Mammary epithelial cell (primary cell): Measurements from ENCODE around the gene IL37.

Experiments
- EZH2 ChIP-seq: IDR thresholded peaks from 2 replicates; pipeline ENCODE4 v1.6.1; 2012; ENCODE audit warnings: low read length, inconsistent platforms, borderline replicate concordance
- TF ChIP-seq, protein P1 (sequence below), 2 donors: IDR thresholded peaks in 1 of 2; conservative IDR thresholded peaks in 1 of 2; 2 replicates each; pipeline ENCODE4 v1.5.1; 2011 to 2012; ENCODE audit warnings: inconsistent platforms in 2 of 2, low read length in 2 of 2, mild to moderate bottlenecking in 2 of 2, control low read depth in 1 of 2, low read depth in 1 of 2; ENCODE audit not compliant: insufficient read depth in 1 of 2; ENCODE audit errors: extremely low read depth in 1 of 2

GRCh38 chr2:112864072-112864471 lies 46.9 kb upstream of the IL37 start:
- TF ChIP-seq, protein P1, sequence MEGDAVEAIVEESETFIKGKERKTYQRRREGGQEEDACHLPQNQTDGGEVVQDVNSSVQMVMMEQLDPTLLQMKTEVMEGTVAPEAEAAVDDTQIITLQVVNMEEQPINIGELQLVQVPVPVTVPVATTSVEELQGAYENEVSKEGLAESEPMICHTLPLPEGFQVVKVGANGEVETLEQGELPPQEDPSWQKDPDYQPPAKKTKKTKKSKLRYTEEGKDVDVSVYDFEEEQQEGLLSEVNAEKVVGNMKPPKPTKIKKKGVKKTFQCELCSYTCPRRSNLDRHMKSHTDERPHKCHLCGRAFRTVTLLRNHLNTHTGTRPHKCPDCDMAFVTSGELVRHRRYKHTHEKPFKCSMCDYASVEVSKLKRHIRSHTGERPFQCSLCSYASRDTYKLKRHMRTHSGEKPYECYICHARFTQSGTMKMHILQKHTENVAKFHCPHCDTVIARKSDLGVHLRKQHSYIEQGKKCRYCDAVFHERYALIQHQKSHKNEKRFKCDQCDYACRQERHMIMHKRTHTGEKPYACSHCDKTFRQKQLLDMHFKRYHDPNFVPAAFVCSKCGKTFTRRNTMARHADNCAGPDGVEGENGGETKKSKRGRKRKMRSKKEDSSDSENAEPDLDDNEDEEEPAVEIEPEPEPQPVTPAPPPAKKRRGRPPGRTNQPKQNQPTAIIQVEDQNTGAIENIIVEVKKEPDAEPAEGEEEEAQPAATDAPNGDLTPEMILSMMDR (conservative IDR thresholded peaks at IDR 0.05 in 1 of 2, IDR thresholded peaks at IDR 0.05 in 1 of 2; ENCODE audit: extremely low read depth in 1 of 2, insufficient read depth in 1 of 2, low read depth in 1 of 2, low read length in 2 of 2), result no peak
- TF ChIP-seq EZH2, result no peak
